Uterus (tissue), 2 donors: ENCODE measurements around the gene CCDC88B.

Experiments used
- CTCF ChIP-seq, 4 experiments: fragments of 200-600 bp in 2 of 4; fragments of 450-650 bp in 2 of 4; sonication (generic) in 2 of 4; IDR thresholded peaks; one replicate each; pipeline ENCODE4 v1.5.1; 2016 to 2019; ENCODE audit warnings: antibody characterized with exemption in 4 of 4, mild to moderate bottlenecking in 2 of 4, moderate library complexity in 1 of 4
- POLR2A ChIP-seq, 2 donors: fragments of 450-650 bp; IDR thresholded peaks; one replicate each; pipeline ENCODE4 v1.6.1; 2016; ENCODE audit warnings: antibody characterized with exemption in 2 of 2, mild to moderate bottlenecking in 1 of 2, moderate library complexity in 1 of 2

GRCh38 chr11:64342869-64343745 is 3.1 kb downstream of the CCDC88B start:
- TF ChIP-seq CTCF (IDR thresholded peaks at IDR 0.05): no peak
- no peak for TF ChIP-seq POLR2A (IDR thresholded peaks at IDR 0.05)
